Measurements from ENCODE around the gene IVNS1ABP. TPM values are rescaled to one million over a fixed set of nuclear protein-coding genes. Genes with fewer than 3 reads are reported as not detected.

IVNS1ABP gene
- total RNA-seq, 1 experiment from 2014 or later = 72.4 TPM

DNA sequence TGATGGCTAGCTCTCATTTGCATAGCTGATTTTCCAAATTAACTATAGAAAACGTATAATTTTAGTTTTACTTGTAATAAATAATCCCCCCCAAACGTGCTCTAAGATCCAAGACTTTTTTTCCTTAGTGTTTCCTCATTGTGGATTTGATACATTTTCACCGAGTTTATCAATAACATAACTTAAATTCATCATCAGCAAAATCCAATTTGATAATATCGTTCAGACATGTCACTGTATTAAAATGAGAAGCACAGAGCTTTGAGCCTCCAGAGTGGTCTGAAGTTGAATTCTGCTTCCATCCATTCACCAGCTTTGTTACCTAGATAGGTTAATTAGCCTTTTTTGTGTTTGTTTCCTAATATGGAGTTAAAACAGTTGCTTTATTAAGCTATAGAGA, 51.7 kb downstream of the IVNS1ABP start:
- TF ChIP-seq, protein P1, sequence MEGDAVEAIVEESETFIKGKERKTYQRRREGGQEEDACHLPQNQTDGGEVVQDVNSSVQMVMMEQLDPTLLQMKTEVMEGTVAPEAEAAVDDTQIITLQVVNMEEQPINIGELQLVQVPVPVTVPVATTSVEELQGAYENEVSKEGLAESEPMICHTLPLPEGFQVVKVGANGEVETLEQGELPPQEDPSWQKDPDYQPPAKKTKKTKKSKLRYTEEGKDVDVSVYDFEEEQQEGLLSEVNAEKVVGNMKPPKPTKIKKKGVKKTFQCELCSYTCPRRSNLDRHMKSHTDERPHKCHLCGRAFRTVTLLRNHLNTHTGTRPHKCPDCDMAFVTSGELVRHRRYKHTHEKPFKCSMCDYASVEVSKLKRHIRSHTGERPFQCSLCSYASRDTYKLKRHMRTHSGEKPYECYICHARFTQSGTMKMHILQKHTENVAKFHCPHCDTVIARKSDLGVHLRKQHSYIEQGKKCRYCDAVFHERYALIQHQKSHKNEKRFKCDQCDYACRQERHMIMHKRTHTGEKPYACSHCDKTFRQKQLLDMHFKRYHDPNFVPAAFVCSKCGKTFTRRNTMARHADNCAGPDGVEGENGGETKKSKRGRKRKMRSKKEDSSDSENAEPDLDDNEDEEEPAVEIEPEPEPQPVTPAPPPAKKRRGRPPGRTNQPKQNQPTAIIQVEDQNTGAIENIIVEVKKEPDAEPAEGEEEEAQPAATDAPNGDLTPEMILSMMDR (IDR thresholded peaks at IDR 0.05; ENCODE audit: insufficient read depth in 1 of 2, low read depth in 1 of 2, low read length in 1 of 2, severe bottlenecking in 1 of 2, unreplicated experiment in 1 of 2) = no peak
- ChIA-PET POLR2A (no interaction called here), CTCF (no interaction called here)
- peaks cover 14% of the 10 kb centered on the region for H3K4me1 Mint-ChIP-seq (ENCODE audit: low read depth, unreplicated experiment)
- H3K36me3 ChIP-seq (ENCODE audit: control insufficient read depth, insufficient read depth, low read length) = no peaks in the 10 kb centered on the region
- H3K4me1 ChIP-seq = peaks cover 8% of the 10 kb centered on the region; the same call in 1 of the 2 replicates
- H3K9me3 Mint-ChIP-seq (ENCODE audit: unreplicated experiment) = no peaks in the 10 kb centered on the region
- no peaks in the 10 kb centered on the region for H3K36me3 Mint-ChIP-seq (ENCODE audit: insufficient read depth, unreplicated experiment)
- BruUV-seq (replicated peaks) = no TSS peak
- no peak for DNase-seq
- no peaks in the 10 kb centered on the region for H3K9me3 ChIP-seq
- intact Hi-C loops (cut with micrococcal nuclease; ENCODE audit: unreplicated experiment) = no loop called here
- H3K4me3 Mint-ChIP-seq (ENCODE audit: unreplicated experiment) = no peak overlapping the region
- H3K27me3 ChIP-seq (replicated peaks; ENCODE audit: control insufficient read depth, insufficient read depth, low read length) = no peaks in the 10 kb centered on the region
- H3K27me3 Mint-ChIP-seq (ENCODE audit: insufficient read depth, unreplicated experiment) = no peaks in the 10 kb centered on the region
- H3K4me3 ChIP-seq (ENCODE audit: low read depth, low read length) = no peak overlapping the region
- H3K27ac Mint-ChIP-seq (ENCODE audit: unreplicated experiment) = no peak overlapping the region

DNA sequence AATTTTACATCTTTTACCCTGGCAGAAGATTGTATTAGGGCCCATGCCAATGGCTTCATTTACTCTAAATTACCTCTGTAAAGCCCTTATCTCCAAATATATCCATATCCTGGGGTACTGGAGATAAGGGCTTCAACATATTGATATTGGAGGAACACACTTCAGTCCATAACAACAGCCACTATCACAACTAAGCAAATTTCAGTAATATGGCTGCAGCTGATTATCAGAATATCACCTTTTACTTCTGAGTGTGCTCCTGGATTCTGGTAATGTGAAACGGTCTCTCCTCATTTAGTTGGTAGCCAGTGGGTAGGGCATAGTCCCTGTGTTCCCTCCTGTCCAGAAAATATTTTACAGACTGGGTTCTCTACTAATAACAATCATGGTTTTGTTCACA, 53.3 kb downstream of the IVNS1ABP start:
- no peak for DNase-seq
- no peaks in the 10 kb centered on the region for H3K36me3 ChIP-seq (ENCODE audit: control insufficient read depth, insufficient read depth, low read length)
- intact Hi-C loops (cut with micrococcal nuclease; ENCODE audit: unreplicated experiment) = no loop called here
- Mint-ChIP-seq H3K9me3 (ENCODE audit: unreplicated experiment) (no peaks in the 10 kb centered on the region), H3K4me3 (ENCODE audit: unreplicated experiment) (no peak overlapping the region), H3K27me3 (ENCODE audit: insufficient read depth, unreplicated experiment) (no peaks in the 10 kb centered on the region), H3K4me1 (ENCODE audit: low read depth, unreplicated experiment) (peaks cover 28% of the 10 kb centered on the region), H3K36me3 (ENCODE audit: insufficient read depth, unreplicated experiment) (no peaks in the 10 kb centered on the region), H3K27ac (ENCODE audit: unreplicated experiment) (no peak overlapping the region)
- H3K27me3 ChIP-seq (replicated peaks; ENCODE audit: control insufficient read depth, insufficient read depth, low read length) = no peaks in the 10 kb centered on the region
- CTCF ChIA-PET = no interaction called here
- TF ChIP-seq, protein P1 (IDR thresholded peaks at IDR 0.05; ENCODE audit: insufficient read depth in 1 of 2, low read depth in 1 of 2, low read length in 1 of 2, severe bottlenecking in 1 of 2, unreplicated experiment in 1 of 2) = no peak
- H3K9me3 ChIP-seq = no peaks in the 10 kb centered on the region
- POLR2A ChIA-PET = no interaction called here
- no peak overlapping the region for H3K4me3 ChIP-seq (ENCODE audit: low read depth, low read length)
- BruUV-seq (replicated peaks) = no TSS peak
- peaks cover 23% of the 10 kb centered on the region for H3K4me1 ChIP-seq

DNA sequence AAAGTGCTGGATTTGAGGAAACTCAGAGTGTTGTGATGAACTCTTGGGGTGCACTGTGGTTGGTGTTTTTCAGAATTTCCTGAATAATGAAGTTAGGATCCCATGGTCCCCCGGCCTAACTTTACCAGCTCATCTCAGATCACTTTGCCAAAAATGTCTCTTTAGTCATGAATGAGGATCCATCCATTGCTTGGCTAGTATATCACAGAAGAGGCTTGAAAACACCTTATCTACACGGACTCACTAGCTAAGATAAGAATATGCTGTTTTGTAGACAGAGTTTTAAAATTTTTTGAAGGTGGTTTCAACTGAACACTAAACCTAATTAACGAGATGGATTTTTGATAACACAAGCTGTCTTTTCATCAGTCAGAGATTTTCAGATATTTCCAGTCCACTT, 53.8 kb downstream of the IVNS1ABP start:
- Mint-ChIP-seq H3K36me3 (ENCODE audit: insufficient read depth, unreplicated experiment) (no peaks in the 10 kb centered on the region), H3K27me3 (ENCODE audit: insufficient read depth, unreplicated experiment) (no peaks in the 10 kb centered on the region), H3K27ac (ENCODE audit: unreplicated experiment) (no peak overlapping the region), H3K4me3 (ENCODE audit: unreplicated experiment) (no peak overlapping the region), H3K9me3 (ENCODE audit: unreplicated experiment) (no peaks in the 10 kb centered on the region), H3K4me1 (ENCODE audit: low read depth, unreplicated experiment) (peaks cover 29% of the 10 kb centered on the region)
- TF ChIP-seq, protein P1 (IDR thresholded peaks at IDR 0.05; ENCODE audit: insufficient read depth in 1 of 2, low read depth in 1 of 2, low read length in 1 of 2, severe bottlenecking in 1 of 2, unreplicated experiment in 1 of 2) = no peak
- DNase-seq = no peak
- H3K4me3 ChIP-seq (ENCODE audit: low read depth, low read length) = no peak overlapping the region
- intact Hi-C loops (cut with micrococcal nuclease; ENCODE audit: unreplicated experiment) = no loop called here
- ChIA-PET CTCF (no interaction called here), POLR2A (no interaction called here)
- no peaks in the 10 kb centered on the region for H3K36me3 ChIP-seq (ENCODE audit: control insufficient read depth, insufficient read depth, low read length)
- H3K9me3 ChIP-seq = no peaks in the 10 kb centered on the region
- peaks cover 28% of the 10 kb centered on the region for H3K4me1 ChIP-seq
- no peaks in the 10 kb centered on the region for H3K27me3 ChIP-seq (replicated peaks; ENCODE audit: control insufficient read depth, insufficient read depth, low read length)
- no TSS peak for BruUV-seq (replicated peaks)

Data from Caco-2 (cell line).